Prostate gland (tissue), 2 donors: ENCODE data around the gene BLZF1.

ENCODE experiments used
- POLR2A ChIP-seq: fragments of 450-650 bp; IDR thresholded peaks from one replicate; pipeline ENCODE4 v1.6.1; 2016; ENCODE audit warnings: antibody characterized with exemption, mild to moderate bottlenecking
- POLR2AphosphoS5 ChIP-seq: sonication (generic); formaldehyde crosslinking; IDR thresholded peaks from one replicate; pipeline ENCODE4 v1.6.1; 2017; ENCODE audit warnings: antibody characterized with exemption
- TF ChIP-seq, protein P1 (sequence below), 4 experiments: fragments of 200-600 bp in 2 of 4; fragments of 450-650 bp in 2 of 4; sonication (generic) in 2 of 4; IDR thresholded peaks; 1 replicate in 3 of 4; 2 replicates in 1 of 4; pipeline ENCODE4 v1.5.1; 2016 to 2019; ENCODE audit warnings: antibody characterized with exemption in 4 of 4, mild to moderate bottlenecking in 2 of 4, moderate library complexity in 2 of 4

DNA sequence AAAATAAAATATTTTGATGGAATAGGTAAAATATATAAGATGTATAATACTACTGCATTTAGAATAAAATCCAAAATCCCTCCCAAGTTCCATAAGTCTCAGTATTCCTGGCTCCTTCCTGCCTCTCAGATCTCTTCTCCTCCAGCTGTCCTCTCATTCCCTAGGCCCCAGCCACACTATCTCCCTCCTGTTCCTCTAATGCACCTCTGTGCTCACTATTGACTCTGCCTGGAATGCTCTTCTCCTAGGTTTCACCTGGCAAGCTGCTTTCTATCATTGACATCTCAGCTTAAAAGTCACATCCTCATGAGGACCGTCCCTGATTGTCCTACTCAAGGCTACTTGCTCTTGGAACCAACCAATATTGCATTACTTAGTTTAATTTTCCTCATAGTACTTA is 7.6 kb upstream of the BLZF1 start:
- TF ChIP-seq POLR2A (no peak), POLR2AphosphoS5 (no peak)
- TF ChIP-seq, protein P1, sequence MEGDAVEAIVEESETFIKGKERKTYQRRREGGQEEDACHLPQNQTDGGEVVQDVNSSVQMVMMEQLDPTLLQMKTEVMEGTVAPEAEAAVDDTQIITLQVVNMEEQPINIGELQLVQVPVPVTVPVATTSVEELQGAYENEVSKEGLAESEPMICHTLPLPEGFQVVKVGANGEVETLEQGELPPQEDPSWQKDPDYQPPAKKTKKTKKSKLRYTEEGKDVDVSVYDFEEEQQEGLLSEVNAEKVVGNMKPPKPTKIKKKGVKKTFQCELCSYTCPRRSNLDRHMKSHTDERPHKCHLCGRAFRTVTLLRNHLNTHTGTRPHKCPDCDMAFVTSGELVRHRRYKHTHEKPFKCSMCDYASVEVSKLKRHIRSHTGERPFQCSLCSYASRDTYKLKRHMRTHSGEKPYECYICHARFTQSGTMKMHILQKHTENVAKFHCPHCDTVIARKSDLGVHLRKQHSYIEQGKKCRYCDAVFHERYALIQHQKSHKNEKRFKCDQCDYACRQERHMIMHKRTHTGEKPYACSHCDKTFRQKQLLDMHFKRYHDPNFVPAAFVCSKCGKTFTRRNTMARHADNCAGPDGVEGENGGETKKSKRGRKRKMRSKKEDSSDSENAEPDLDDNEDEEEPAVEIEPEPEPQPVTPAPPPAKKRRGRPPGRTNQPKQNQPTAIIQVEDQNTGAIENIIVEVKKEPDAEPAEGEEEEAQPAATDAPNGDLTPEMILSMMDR (IDR thresholded peaks at IDR 0.05): no peak
